ENCODE data around the gene TMEM183A.

GRCh38 chr1:203049077-203049476, 41.9 kb downstream of the TMEM183A start:
- TF ChIP-seq POLR2AphosphoS5 (IDR thresholded peaks at IDR 0.05; ENCODE audit: low read depth, low read length): no peak
- no peak for TF ChIP-seq POLR2A (IDR thresholded peaks at IDR 0.05; ENCODE audit: low read depth, low read length)
